Measurements from ENCODE around the gene CASZ1. TPM values are rescaled to one million over a fixed set of nuclear protein-coding genes. Genes with fewer than 3 reads are reported as not detected.

CASZ1 gene, protein sequence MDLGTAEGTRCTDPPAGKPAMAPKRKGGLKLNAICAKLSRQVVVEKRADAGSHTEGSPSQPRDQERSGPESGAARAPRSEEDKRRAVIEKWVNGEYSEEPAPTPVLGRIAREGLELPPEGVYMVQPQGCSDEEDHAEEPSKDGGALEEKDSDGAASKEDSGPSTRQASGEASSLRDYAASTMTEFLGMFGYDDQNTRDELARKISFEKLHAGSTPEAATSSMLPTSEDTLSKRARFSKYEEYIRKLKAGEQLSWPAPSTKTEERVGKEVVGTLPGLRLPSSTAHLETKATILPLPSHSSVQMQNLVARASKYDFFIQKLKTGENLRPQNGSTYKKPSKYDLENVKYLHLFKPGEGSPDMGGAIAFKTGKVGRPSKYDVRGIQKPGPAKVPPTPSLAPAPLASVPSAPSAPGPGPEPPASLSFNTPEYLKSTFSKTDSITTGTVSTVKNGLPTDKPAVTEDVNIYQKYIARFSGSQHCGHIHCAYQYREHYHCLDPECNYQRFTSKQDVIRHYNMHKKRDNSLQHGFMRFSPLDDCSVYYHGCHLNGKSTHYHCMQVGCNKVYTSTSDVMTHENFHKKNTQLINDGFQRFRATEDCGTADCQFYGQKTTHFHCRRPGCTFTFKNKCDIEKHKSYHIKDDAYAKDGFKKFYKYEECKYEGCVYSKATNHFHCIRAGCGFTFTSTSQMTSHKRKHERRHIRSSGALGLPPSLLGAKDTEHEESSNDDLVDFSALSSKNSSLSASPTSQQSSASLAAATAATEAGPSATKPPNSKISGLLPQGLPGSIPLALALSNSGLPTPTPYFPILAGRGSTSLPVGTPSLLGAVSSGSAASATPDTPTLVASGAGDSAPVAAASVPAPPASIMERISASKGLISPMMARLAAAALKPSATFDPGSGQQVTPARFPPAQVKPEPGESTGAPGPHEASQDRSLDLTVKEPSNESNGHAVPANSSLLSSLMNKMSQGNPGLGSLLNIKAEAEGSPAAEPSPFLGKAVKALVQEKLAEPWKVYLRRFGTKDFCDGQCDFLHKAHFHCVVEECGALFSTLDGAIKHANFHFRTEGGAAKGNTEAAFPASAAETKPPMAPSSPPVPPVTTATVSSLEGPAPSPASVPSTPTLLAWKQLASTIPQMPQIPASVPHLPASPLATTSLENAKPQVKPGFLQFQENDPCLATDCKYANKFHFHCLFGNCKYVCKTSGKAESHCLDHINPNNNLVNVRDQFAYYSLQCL (N-terminal part only)
- 1.4 TPM for total RNA-seq (2013)
- polyA plus RNA-seq: 1 to 10 TPM in 1 of 3 donors, under 1 TPM in 2; 0.30 to 3.7 (median 0.50) TPM
- polyA minus RNA-seq: 2.1 and 2.6 TPM in 2 replicates
- total RNA-seq: 5.1 to 26.0 (median 7.4) reads per million in 11 experiments

DNA sequence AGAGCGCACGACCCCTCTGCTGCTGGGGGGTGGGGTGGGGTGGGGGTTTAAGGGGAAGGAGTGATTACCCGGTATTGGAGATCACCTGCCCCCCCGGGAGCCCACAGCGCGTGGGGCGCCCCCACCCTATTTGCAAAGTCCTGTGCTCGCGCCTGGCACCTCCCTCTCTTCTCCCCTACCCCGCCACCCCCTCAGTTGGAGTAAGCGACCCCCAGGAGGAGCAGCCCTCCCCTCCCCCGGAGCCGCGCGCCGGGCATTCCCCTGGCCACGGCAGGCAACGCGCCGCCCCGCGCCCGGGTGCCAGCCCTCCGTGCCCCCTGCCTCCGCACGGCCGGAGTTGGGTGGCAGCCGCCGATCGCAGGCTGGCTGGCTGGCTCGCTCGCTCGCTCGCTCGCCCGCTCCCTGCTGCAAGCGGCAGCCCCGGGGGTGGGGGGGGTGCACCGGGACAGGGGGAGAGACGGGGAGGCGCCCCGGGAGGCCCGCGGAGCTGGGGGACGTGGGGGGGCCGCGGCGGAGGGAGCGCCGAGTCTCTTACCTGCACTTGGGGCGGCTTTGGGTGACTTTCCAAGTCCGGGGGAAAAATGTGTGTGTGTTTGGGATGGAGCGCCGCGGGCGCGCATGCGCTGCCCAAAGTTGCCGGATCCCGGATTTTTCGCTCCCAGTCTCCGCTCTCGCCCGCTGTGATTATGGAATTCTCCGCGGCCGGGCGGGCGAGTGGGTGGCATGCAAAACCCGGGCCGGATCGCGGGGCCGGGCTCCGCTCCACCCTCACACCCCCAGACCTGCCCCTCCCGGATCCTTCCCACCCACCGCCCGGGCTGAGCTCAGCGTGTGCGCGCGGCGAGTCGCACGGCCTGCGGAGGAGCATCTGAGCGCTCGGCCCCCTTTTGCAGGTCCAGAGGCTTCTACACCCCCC, at the start of gene CASZ1:
Gene CASZ1, minus strand, starts transcription at position 618 of the 916 bp plus-strand sequence. CDS start 102,757 bp downstream, outside the sequence.
- peak within 1 kb of the TSS; percentile 21 for H3K4me2 ChIP-seq (replicated peaks; ENCODE audit: extremely low read depth, low read length, poor library complexity, severe bottlenecking)
- peaks cover 0 to 2% of the 10 kb centered on the region in 2 donors for H3K36me3 Mint-ChIP-seq
- H3K36me3 ChIP-seq (replicated peaks in 1 of 2; ENCODE audit: control insufficient read depth in 1 of 2, insufficient read depth in 2 of 2, low read length in 2 of 2): no peaks in the 10 kb centered on the region
- H3K4me3 ChIP-seq (replicated peaks in 1 of 3; ENCODE audit: low read depth in 2 of 3, low read length in 3 of 3): no peak within 1 kb of the TSS
- under 1% methylated on average over 59 of the region's 88 CpGs for WGBS (ENCODE audit: insufficient coverage)
- no peak within 1 kb of the TSS for H3K27ac Mint-ChIP-seq
- H3K79me2 ChIP-seq (ENCODE audit: insufficient read depth, low read length): no peaks in the 10 kb centered on the region
- no peak within 1 kb of the TSS for H3K9ac ChIP-seq (ENCODE audit: insufficient read depth, low read length, poor library complexity, severe bottlenecking)
- H3K9me3 Mint-ChIP-seq: peaks cover 0 to 14% (median 2%) of the 10 kb centered on the region in 7 donors
- H3K27me3 Mint-ChIP-seq (ENCODE audit: low read depth in 3 of 3): peaks cover 58 to 77% (median 68%) of the 10 kb centered on the region in 3 donors
- no peaks in the 10 kb centered on the region for H4K20me1 ChIP-seq (ENCODE audit: insufficient read depth, low read length)
- H3K27ac ChIP-seq (ENCODE audit: low read depth in 1 of 2, low read length in 2 of 2): no peak within 1 kb of the TSS
- H3K27me3 ChIP-seq (ENCODE audit: control insufficient read depth in 2 of 2, insufficient read depth in 2 of 2, low read length in 2 of 2): peaks cover 53 to 74% of the 10 kb centered on the region in 2 donors
- DNase-seq: no peak
- TF ChIP-seq, protein P1, sequence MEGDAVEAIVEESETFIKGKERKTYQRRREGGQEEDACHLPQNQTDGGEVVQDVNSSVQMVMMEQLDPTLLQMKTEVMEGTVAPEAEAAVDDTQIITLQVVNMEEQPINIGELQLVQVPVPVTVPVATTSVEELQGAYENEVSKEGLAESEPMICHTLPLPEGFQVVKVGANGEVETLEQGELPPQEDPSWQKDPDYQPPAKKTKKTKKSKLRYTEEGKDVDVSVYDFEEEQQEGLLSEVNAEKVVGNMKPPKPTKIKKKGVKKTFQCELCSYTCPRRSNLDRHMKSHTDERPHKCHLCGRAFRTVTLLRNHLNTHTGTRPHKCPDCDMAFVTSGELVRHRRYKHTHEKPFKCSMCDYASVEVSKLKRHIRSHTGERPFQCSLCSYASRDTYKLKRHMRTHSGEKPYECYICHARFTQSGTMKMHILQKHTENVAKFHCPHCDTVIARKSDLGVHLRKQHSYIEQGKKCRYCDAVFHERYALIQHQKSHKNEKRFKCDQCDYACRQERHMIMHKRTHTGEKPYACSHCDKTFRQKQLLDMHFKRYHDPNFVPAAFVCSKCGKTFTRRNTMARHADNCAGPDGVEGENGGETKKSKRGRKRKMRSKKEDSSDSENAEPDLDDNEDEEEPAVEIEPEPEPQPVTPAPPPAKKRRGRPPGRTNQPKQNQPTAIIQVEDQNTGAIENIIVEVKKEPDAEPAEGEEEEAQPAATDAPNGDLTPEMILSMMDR (IDR thresholded peaks at IDR 0.05): no peak
- no peak within 1 kb of the TSS for H2AFZ ChIP-seq (ENCODE audit: insufficient read depth, low read depth, low read length, poor library complexity, severe bottlenecking)
- intact Hi-C loops (cut with micrococcal nuclease): no loop called here
- no peaks in the 10 kb centered on the region for H3K9me3 ChIP-seq (replicated peaks in 1 of 2; ENCODE audit: control insufficient read depth in 1 of 2, insufficient read depth in 1 of 2, low read length in 2 of 2)
- H3K4me3 Mint-ChIP-seq: peak within 1 kb of the TSS in 1 of 2 donors; percentile 90
- H3K4me1 ChIP-seq (ENCODE audit: control insufficient read depth in 1 of 2, insufficient read depth in 2 of 2, low read length in 2 of 2): no peaks in the 10 kb centered on the region
- peaks cover 14% of the 10 kb centered on the region for H3K4me1 Mint-ChIP-seq

All from CD14-positive monocyte (primary cell).